HG03571 (cell line): ENCODE measurements around the gene GOLGA8K.
"Not testable (repeated sequence)": the region's sequence is repeated elsewhere in the genome, so short reads cannot be mapped to it uniquely, and the experiment has no call there.

Experiments used
- ATAC-seq: cut with Tn5 transposase; IDR thresholded peaks from one replicate; pipeline ENCODE4 v1.9.1; 2021; ENCODE audit not compliant: unreplicated experiment

GOLGA8K gene, protein sequence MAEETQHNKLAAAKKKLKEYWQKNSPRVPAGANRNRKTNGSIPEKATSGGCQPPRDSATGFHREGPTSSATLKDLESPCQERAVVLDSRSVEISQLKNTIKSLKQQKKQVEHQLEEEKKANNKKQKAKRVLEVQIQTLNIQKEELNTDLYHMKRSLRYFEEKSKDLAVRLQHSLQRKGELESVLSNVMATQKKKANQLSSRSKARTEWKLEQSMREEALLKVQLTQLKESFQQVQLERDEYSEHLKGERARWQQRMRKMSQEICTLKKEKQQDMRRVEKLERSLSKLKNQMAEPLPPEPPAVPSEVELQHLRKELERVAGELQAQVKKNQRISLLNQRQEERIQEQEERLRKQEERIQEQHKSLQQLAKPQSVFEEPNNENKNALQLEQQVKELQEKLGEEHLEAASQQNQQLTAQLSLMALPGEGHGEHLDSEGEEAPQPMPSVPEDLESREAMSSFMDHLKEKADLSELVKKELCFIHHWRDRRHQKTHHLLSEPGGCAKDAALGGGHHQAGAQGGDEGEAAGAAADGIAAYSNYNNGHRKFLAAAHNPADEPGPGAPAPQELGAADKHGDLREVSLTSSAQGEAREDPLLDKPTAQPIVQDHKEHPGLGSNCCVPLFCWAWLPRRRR

GRCh38 chr15:32403192-32403591 lies at the start of gene GOLGA8K:
Gene GOLGA8K, minus strand, starts transcription at chr15:32403292. Its CDS starts 98 bp downstream, at chr15:32403194.
- not testable (repeated sequence) for ATAC-seq

DNA sequence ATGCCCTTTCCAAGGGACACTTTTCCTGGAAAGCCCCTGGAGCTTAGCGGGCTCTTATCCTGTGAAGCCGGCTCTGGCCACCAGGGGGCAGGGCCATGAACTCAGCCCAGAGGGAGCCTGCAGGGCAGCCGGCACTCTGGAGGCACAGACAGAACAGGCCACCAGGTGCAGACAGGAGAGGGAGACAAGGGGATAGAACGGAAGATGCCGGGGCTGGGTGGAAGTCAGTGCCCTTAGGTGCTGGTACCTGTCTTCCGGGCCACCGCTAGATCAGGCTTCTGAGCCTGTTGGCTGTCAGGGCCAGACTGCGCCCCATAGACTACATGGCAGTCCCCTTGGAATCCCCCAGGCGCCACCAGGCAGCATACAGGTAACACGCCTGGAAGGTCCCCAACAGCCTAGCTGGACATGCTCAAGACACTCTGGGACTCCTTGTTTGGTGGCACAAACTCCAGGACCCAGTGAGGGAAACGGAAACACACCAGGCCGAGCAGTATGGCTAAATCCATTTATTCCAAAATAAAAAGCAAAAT lies 37.4 kb upstream of the GOLGA8K start:
- ATAC-seq: not testable (repeated sequence)

DNA sequence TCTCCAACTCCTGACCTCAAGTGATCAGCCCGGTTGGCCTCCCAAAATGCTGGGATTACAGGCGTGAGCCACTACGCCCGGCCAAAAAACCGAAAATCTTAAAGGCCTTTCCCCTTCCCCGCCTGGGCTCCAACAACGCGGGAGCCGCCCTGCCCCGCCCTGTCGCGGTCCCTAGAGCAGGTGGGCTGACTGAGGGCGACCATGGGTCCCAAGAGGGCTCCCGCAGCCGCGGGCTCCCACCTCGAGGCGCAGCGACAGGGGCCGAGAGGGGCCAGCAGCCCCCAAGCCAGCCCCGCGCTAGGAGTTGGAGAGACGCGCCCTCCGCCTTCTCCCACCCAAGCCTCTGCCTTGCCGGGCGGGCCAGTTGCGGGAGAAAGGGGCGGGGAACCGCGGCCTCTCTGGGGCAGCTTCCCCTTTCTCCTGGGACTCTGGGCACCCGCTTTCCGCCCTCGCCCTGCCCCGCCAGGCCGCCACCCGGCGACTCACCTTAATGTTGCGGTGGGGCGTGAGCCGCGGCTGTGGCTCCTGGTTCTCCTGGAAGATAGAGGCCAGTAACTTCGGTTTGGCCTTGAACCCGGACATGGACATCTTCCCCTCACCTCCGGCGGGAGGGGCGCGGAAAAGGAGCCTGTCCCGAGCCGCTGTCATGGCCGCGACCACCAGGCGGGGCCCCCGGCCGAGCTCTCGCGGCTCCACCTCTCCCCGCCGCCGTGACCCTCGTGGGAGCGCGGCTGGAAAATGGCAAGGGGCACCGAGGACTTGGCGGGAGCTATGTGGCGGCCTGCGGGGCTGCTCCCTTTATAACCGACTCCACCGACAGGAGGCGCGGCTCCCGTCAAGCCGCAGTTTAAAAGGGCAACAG lies 31.2 kb upstream of the GOLGA8K start:
- ATAC-seq: not testable (repeated sequence)

GRCh38 chr15:32427635-32428034 lies 24.5 kb upstream of the GOLGA8K start:
- not testable (repeated sequence) for ATAC-seq

DNA sequence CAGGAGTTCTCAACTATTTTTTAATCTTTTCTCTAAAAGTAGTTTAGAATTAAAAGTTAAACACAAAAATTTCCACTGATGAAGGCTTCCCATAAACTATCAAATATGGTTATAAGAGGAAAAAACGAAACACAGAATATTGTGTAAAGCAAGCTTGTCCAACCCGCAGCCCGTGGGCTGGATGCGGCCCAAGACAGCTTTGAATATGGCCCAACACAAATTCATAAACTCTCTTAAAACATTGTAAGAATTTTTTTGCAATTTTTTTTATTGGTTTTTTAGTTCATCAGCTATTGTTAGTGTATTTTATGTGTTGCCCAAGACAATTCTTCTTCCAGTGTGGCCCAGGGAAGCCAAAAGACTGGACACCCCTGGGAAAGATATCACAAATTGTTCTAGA lies 23.4 kb upstream of the GOLGA8K start:
- not testable (repeated sequence) for ATAC-seq

DNA sequence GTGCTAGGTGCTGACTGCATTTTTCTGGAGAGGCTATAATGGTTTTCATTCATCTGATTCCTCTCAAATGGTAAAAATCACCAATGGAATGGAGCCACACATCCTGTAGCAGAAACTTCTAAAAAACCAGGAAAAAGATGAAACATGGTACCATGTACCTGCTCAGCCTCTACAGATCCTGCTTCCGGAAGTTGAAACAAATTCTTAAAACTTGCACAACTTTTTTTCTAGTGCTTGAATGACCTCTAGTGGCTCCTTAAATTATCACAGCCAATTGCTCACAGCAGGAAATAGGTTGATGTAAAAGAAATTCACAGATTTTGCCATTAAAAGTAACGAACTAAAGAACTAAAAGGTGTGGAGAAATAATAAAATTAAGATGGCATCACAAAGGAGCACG lies 4.8 kb upstream of the GOLGA8K start:
- not testable (repeated sequence) for ATAC-seq

GRCh38 chr15:32396522-32396921 lies 6.6 kb downstream of the GOLGA8K start:
- ATAC-seq: not testable (repeated sequence)

GRCh38 chr15:32394745-32395144 lies 8.3 kb downstream of the GOLGA8K start:
- ATAC-seq: not testable (repeated sequence)

DNA sequence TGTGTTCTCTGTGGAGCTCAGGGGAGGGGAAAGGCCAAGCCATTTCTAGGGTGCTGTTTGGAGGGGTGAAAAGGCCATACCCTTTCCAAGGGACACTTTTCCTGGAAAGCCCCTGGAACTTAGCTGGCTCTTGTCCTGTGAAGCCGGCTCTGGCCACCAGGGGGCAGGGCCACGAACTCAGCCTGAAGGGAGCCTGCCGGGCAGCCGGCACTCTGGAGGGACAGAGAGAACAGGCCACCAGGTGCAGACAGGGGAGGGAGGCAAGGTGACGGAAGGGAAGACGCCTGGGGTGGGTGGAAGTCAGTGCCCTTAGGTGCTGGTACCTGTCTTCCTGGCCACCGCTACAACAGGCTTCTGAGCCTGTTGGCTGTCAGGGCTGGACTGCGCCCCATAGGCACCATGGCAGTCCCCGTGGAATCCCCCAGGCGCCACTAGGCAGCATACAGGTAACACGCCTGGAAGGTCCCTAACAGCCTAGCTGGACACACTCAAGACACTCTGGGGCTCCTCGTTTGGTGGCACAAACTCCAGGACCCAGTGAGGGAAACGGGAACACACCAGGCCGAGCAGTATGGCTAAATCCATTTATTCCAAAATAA lies 14.9 kb downstream of the GOLGA8K start:
- not testable (repeated sequence) for ATAC-seq

- not testable (repeated sequence) for ATAC-seq
Measured at GRCh38 chr15:32385823-32386495, 17.1 kb downstream of the GOLGA8K start.

DNA sequence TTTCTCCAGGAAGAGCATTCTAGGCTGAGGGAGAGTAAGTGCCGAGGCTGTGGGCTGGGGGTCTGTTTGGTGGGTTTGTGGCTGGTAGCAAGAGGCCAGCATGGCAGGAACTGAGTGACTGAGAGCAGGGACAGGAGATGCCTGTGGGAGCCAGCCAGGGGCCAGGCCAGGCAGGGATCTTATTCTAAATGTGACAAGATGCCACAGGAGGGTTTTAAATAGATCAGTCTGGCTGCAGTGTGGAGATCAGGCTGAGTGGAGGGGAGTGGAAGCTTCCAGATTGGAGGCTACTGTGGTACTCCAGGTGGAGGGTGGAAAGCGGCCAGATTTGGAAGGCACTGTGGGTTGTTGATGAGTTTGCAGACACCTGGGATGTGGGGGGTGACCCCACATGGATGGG lies 28.9 kb downstream of the GOLGA8K start:
- ATAC-seq: not testable (repeated sequence)

DNA sequence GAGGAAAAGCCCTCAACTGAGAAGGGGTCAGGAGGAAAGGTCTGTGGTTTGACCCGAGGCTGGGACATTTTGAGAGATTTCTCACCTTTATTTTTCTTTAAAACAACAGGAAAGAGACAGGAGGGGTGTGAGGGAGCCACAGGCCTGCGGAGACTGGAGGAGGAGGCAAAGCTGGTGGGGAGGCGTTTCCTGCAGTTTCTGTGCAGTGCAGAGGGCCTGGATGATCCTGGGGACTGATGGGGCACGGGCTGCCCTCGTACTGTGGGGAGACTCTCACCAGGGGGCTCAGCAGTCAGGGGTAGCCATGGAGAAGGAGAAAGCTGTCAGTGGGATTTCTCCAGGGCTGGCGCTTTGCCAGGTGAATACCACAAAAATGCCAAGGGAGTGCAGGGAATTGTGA lies 29.4 kb downstream of the GOLGA8K start:
- not testable (repeated sequence) for ATAC-seq

- ATAC-seq: not testable (repeated sequence)
Measured at GRCh38 chr15:32372075-32372474, 31.0 kb downstream of the GOLGA8K start.

GRCh38 chr15:32370526-32370925 lies 32.6 kb downstream of the GOLGA8K start:
- ATAC-seq: not testable (repeated sequence)

DNA sequence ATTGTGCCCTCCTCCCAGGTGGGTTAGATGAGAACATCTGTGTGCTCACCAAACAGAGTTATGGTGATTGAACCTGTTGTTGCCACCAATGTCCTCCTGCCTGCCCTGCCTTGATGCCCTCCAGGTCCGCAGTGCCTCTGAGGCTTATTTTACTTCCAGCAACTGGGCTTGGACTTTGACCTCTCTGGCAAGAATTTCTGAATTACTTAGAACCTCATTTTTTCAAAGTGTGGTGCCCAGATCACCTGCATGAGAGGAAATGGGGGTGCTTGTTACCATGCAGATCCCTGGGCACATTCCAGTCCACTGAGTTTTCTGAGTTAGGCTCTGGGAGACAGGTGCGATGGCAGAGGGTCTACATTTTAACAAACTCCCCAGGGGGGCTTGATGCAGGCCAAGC lies 33.0 kb downstream of the GOLGA8K start:
- not testable (repeated sequence) for ATAC-seq

GRCh38 chr15:32366492-32366891 lies 36.6 kb downstream of the GOLGA8K start:
- ATAC-seq: not testable (repeated sequence)

GRCh38 chr15:32365955-32366354 lies 37.1 kb downstream of the GOLGA8K start:
- ATAC-seq: not testable (repeated sequence)

DNA sequence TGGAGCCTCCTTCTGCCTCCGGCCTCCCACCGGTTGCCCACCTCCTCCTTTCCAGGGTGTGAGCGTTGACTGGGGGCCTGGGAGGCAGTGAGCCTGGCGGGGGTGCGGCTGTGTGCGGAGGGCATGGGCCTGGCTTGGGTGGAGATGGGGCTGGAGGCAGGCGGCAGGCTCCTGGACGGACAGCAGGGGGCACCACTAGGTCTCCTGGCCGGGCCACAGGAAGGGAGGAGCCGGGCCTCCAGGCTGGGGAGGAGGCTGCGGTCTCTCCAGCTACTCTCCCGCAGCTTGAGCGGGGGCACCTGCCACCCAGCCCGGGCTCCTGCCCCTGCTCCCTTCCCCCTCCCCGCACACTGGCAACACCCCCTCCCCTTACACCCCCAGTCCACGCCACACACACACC lies 38.1 kb downstream of the GOLGA8K start:
- ATAC-seq: not testable (repeated sequence)

- ATAC-seq: not testable (repeated sequence)
Measured at GRCh38 chr15:32363449-32363848, 39.6 kb downstream of the GOLGA8K start.

DNA sequence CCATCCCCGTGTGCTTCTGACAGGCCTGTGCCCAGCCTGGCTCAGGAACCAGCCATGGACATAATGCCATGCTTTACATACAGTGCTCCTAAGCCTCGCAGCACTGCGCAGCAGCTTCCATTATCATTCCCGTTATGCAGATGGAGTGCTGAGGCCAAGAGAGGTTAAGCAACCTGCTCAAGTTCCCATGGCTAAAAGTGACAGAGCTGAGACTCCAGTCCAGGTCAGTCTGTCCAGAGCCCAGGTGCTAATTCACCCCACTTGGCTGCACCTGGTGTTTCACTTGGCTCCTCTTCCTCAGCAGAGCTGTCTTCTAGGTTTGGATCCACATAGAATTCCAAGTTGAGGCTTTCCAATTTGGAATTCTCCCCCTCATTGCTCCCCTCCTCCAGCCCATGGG lies 41.4 kb downstream of the GOLGA8K start:
- ATAC-seq: not testable (repeated sequence)
